HepG2 (cell line): ENCODE measurements around the gene GGTA1. TPM values are rescaled to one million over a fixed set of nuclear protein-coding genes. Genes with fewer than 3 reads are reported as not detected.

Source experiments
- CBX5 ChIP-seq: sonication (generic); formaldehyde crosslinking; IDR thresholded peaks from 2 replicates; pipeline ENCODE4 v1.4.0; 2020; ENCODE audit warnings: missing genetic modification reagents, borderline replicate concordance
- CCDC6 ChIP-seq: sonication (generic); formaldehyde crosslinking; IDR thresholded peaks from 2 replicates; pipeline ENCODE4 v1.8.1; 2022; ENCODE audit warnings: mild to moderate bottlenecking, missing genetic modification reagents, moderate library complexity
- GABPA ChIP-seq, 2 experiments: IDR thresholded peaks; 2 replicates each; pipeline ENCODE4 v1.6.1; 2011 to 2016; ENCODE audit warnings: low read depth in 2 of 2, low read length in 1 of 2, missing biosample characterization in 1 of 2, missing genetic modification characterization in 1 of 2
- MAFG ChIP-seq: sonication (generic); formaldehyde crosslinking; IDR thresholded peaks from 2 replicates; pipeline ENCODE4 v1.5.1; 2020; ENCODE audit warnings: mild to moderate bottlenecking, missing genetic modification reagents
- MZF1 ChIP-seq: sonication (generic); formaldehyde crosslinking; IDR thresholded peaks from 2 replicates; pipeline ENCODE4 v1.8.1; 2023; ENCODE audit warnings: mild to moderate bottlenecking, missing genetic modification reagents, borderline replicate concordance
- NKX3-1 ChIP-seq: sonication (generic); formaldehyde crosslinking; IDR thresholded peaks from 2 replicates; pipeline ENCODE4 v1.5.0; 2020; ENCODE audit warnings: missing genetic modification reagents
- PCBP1 ChIP-seq: fragments of 200-400 bp; formaldehyde crosslinking; IDR thresholded peaks from 2 replicates; pipeline ENCODE4 v1.6.1; 2017; ENCODE audit warnings: mild to moderate bottlenecking, low read depth, low read length, borderline replicate concordance
- SAFB2 ChIP-seq: sonication (generic); formaldehyde crosslinking; IDR thresholded peaks from 2 replicates; pipeline ENCODE4 v1.5.1; 2020; ENCODE audit warnings: missing genetic modification reagents, low read depth, mild to moderate bottlenecking, borderline replicate concordance
- SMAD3 ChIP-seq: sonication (generic); formaldehyde crosslinking; IDR thresholded peaks from 2 replicates; pipeline ENCODE4 v1.4.0; 2020; ENCODE audit warnings: missing genetic modification reagents
- ZBTB38 ChIP-seq: sonication (generic); formaldehyde crosslinking; IDR thresholded peaks from 2 replicates; pipeline ENCODE4 v1.5.1; 2020; ENCODE audit warnings: mild to moderate bottlenecking, missing genetic modification reagents
- ZMYM4 ChIP-seq: sonication (generic); formaldehyde crosslinking; IDR thresholded peaks from 2 replicates; pipeline ENCODE4 v1.8.1; 2023; ENCODE audit warnings: mild to moderate bottlenecking, missing genetic modification reagents
- ZNF10 ChIP-seq: sonication (generic); formaldehyde crosslinking; IDR thresholded peaks from 2 replicates; pipeline ENCODE4 v1.4.0; 2020; ENCODE audit warnings: mild to moderate bottlenecking, low read depth, missing genetic modification reagents, borderline replicate concordance
- ZNF44 ChIP-seq: sonication (generic); formaldehyde crosslinking; IDR thresholded peaks from 2 replicates; pipeline ENCODE4 v1.5.1; 2020; ENCODE audit warnings: mild to moderate bottlenecking, missing genetic modification reagents
- ZNF607 ChIP-seq: sonication (generic); formaldehyde crosslinking; IDR thresholded peaks from 2 replicates; pipeline ENCODE4 v1.5.1; 2020; ENCODE audit warnings: missing genetic modification reagents, mild to moderate bottlenecking, borderline replicate concordance
- ZNF629 ChIP-seq: sonication (generic); formaldehyde crosslinking; conservative IDR thresholded peaks from 2 replicates; pipeline ENCODE4 v1.5.0; 2020; ENCODE audit warnings: missing genetic modification reagents
- ZSCAN12 ChIP-seq: sonication (generic); formaldehyde crosslinking; IDR thresholded peaks from 2 replicates; pipeline ENCODE4 v1.9.0; 2021; ENCODE audit warnings: mild to moderate bottlenecking, missing genetic modification reagents
- polyA plus RNA-seq, 8 experiments: library from polyadenylated mRNA; depleted of rRNA in 3 of 8; stranded (reverse) in 7 of 8; unstranded in 1 of 8; fragments of >200 nt; fragmentation: Illumina TruSeq in 4 of 8; extraction: Trizol in 4 of 8; gene quantifications; 2 replicates each; pipeline versions ENCODE4 v1.2.1 to v1.2.3, GENCODE V29; 2011 to 2016; ENCODE audit warnings: low read depth in 4 of 8, missing spikeins in 1 of 8, mixed read lengths in 1 of 8; ENCODE audit not compliant: insufficient read depth in 1 of 8
- total RNA-seq, 5 experiments: library from RNA; depleted of rRNA; stranded (reverse); fragments of >200 nt; fragmentation: Illumina TruSeq; extraction: Trizol; gene quantifications; 2 replicates each; pipeline ENCODE4 v1.2.3, GENCODE V29; 2016; ENCODE audit warnings: low read depth in 1 of 5
- TF ChIP-seq, protein P1 (sequence below): IDR thresholded peaks from 2 replicates; pipeline ENCODE4 v1.6.1; 2016; ENCODE audit warnings: mild to moderate bottlenecking
- TF ChIP-seq, protein P2 (sequence below): sonication (generic); formaldehyde crosslinking; IDR thresholded peaks from 2 replicates; pipeline ENCODE4 v1.5.0; 2020; ENCODE audit warnings: mild to moderate bottlenecking, missing genetic modification reagents
- TF ChIP-seq, protein P3 (sequence below): sonication (generic); formaldehyde crosslinking; IDR thresholded peaks from 2 replicates; pipeline ENCODE4 v1.5.0; 2020; ENCODE audit warnings: missing genetic modification reagents
- TF ChIP-seq, protein P4 (sequence below): sonication (generic); formaldehyde crosslinking; IDR thresholded peaks from 2 replicates; pipeline ENCODE4 v1.4.0; 2020; ENCODE audit warnings: missing genetic modification reagents
- TF ChIP-seq, protein P5 (sequence below): sonication (generic); formaldehyde crosslinking; IDR thresholded peaks from 2 replicates; pipeline ENCODE4 v1.8.0; 2022; ENCODE audit warnings: mild to moderate bottlenecking, missing genetic modification reagents, borderline replicate concordance

GGTA1 gene
- total and polyA plus RNA-seq, 2 of the 13 experiments (the other 11 are each of a cell fraction or from before 2014, with no cell fraction given) = not detected

DNA sequence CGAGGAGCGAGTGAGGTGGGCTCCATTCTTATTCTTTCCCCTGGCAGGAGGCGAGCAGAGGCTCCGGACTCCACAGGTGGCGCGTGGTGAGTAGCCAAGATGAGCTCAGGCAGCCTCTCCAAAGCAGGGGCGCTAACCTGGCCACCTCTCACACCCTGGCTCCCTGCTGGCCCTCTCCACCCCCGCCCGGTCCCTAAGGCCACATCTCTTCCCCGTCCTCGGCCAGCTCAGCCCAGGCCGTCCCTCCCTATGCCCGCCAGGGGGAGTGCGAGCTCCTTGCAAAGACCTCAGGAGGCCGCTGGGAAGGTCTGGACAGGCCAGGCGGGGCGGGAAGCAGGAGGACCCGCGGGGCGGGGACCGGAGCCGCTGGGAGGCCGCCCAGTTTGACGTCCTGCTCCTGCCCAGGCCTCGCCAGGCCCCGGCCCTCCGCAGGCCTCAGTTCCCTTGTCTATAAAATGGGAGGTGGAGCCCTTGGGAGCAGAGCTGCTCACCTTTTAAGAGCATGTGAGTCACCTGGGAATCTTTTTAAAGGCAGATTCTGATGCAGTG, 46.3 kb upstream of the GGTA1 start (continued):
- TF ChIP-seq, protein P1, sequence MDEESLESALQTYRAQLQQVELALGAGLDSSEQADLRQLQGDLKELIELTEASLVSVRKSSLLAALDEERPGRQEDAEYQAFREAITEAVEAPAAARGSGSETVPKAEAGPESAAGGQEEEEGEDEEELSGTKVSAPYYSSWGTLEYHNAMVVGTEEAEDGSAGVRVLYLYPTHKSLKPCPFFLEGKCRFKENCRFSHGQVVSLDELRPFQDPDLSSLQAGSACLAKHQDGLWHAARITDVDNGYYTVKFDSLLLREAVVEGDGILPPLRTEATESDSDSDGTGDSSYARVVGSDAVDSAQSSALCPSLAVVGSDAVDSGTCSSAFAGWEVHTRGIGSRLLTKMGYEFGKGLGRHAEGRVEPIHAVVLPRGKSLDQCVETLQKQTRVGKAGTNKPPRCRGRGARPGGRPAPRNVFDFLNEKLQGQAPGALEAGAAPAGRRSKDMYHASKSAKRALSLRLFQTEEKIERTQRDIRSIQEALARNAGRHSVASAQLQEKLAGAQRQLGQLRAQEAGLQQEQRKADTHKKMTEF (CRISPR knock-in tag) = peak; percentile 59; the same call in 1 of the 2 replicates
- no peak for TF ChIP-seq PCBP1
- no peak for TF ChIP-seq ZSCAN12 (CRISPR knock-in tag)
- no peak for TF ChIP-seq ZNF10 (CRISPR knock-in tag)
- no peak for TF ChIP-seq SMAD3
- TF ChIP-seq ZMYM4 (CRISPR knock-in tag) = peak; percentile 31; the same call in 1 of the 2 replicates
- no peak for TF ChIP-seq MAFG (CRISPR knock-in tag)
- no peak for TF ChIP-seq MZF1 (CRISPR knock-in tag)
- TF ChIP-seq NKX3-1 (CRISPR knock-in tag) = no peak
- peak; percentile 28; the same call in 1 of the 2 replicates for TF ChIP-seq CBX5 (CRISPR knock-in tag)
- no peak for TF ChIP-seq GABPA (IDR thresholded peaks at IDR 0.05; ENCODE audit: low read depth, low read length)
- TF ChIP-seq GABPA (CRISPR knock-in tag; IDR thresholded peaks at IDR 0.05; ENCODE audit: low read depth) = no peak
- TF ChIP-seq ZNF44 (CRISPR knock-in tag) = no peak
- TF ChIP-seq ZNF629 (CRISPR knock-in tag) = peak; percentile 72
- TF ChIP-seq, protein P2, sequence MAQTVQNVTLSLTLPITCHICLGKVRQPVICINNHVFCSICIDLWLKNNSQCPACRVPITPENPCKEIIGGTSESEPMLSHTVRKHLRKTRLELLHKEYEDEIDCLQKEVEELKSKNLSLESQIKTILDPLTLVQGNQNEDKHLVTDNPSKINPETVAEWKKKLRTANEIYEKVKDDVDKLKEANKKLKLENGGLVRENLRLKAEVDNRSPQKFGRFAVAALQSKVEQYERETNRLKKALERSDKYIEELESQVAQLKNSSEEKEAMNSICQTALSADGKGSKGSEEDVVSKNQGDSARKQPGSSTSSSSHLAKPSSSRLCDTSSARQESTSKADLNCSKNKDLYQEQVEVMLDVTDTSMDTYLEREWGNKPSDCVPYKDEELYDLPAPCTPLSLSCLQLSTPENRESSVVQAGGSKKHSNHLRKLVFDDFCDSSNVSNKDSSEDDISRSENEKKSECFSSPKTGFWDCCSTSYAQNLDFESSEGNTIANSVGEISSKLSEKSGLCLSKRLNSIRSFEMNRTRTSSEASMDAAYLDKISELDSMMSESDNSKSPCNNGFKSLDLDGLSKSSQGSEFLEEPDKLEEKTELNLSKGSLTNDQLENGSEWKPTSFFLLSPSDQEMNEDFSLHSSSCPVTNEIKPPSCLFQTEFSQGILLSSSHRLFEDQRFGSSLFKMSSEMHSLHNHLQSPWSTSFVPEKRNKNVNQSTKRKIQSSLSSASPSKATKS (CRISPR knock-in tag) = no peak
- TF ChIP-seq, protein P3, sequence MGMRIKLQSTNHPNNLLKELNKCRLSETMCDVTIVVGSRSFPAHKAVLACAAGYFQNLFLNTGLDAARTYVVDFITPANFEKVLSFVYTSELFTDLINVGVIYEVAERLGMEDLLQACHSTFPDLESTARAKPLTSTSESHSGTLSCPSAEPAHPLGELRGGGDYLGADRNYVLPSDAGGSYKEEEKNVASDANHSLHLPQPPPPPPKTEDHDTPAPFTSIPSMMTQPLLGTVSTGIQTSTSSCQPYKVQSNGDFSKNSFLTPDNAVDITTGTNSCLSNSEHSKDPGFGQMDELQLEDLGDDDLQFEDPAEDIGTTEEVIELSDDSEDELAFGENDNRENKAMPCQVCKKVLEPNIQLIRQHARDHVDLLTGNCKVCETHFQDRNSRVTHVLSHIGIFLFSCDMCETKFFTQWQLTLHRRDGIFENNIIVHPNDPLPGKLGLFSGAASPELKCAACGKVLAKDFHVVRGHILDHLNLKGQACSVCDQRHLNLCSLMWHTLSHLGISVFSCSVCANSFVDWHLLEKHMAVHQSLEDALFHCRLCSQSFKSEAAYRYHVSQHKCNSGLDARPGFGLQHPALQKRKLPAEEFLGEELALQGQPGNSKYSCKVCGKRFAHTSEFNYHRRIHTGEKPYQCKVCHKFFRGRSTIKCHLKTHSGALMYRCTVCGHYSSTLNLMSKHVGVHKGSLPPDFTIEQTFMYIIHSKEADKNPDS (CRISPR knock-in tag) = no peak
- TF ChIP-seq, protein P4, sequence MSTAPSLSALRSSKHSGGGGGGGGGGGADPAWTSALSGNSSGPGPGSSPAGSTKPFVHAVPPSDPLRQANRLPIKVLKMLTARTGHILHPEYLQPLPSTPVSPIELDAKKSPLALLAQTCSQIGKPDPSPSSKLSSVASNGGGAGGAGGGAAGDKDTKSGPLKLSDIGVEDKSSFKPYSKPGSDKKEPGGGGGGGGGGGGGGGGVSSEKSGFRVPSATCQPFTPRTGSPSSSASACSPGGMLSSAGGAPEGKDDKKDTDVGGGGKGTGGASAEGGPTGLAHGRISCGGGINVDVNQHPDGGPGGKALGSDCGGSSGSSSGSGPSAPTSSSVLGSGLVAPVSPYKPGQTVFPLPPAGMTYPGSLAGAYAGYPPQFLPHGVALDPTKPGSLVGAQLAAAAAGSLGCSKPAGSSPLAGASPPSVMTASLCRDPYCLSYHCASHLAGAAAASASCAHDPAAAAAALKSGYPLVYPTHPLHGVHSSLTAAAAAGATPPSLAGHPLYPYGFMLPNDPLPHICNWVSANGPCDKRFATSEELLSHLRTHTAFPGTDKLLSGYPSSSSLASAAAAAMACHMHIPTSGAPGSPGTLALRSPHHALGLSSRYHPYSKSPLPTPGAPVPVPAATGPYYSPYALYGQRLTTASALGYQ = no peak; the same call in 1 of the 2 replicates
- no peak for TF ChIP-seq ZNF607 (CRISPR knock-in tag)
- TF ChIP-seq CCDC6 (CRISPR knock-in tag) = no peak
- TF ChIP-seq ZBTB38 (CRISPR knock-in tag) = peak; percentile 40; the same call in 1 of the 2 replicates
- no peak for TF ChIP-seq SAFB2
- TF ChIP-seq, protein P5, sequence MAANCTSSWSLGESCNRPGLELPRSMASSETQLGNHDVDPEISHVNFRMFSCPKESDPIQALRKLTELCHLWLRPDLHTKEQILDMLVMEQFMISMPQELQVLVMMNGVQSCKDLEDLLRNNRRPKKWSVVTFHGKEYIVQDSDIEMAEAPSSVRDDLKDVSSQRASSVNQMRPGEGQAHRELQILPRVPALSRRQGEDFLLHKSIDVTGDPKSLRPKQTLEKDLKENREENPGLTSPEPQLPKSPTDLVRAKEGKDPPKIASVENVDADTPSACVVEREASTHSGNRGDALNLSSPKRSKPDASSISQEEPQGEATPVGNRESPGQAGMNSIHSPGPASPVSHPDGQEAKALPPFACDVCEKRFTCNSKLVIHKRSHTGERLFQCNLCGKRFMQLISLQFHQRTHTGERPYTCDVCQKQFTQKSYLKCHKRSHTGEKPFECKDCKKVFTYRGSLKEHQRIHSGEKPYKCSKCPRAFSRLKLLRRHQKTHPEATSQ (CRISPR knock-in tag) = no peak
